GM12874 (cell line): ENCODE results near the gene GRIP1.

Experiments used
- TF ChIP-seq, protein P1 (sequence below): IDR thresholded peaks from 2 replicates; pipeline ENCODE4 v1.5.1; 2011; ENCODE audit warnings: low read depth, mild to moderate bottlenecking, control low read depth, low read length, moderate library complexity; ENCODE audit not compliant: insufficient read depth

The GRIP1 gene

DNA sequence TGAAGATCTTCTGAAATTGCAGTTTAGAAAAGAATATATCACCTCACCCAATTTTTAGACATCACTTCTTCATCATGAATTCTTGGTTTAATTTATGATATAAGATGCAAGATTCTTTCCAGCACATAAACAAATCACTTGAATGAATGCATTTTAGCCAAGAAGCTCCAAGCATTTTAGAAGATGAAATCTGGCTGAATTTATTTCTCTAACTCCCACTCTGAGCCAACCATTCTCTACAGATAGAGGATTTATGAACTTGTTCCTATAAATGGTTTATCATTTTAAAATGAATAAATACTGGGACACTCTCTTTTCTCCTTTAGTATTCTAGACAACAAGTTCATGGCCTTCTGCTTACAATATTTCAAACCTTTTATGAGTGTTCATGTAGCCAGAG lies 71.7 kb downstream of the GRIP1 start:
- TF ChIP-seq, protein P1, sequence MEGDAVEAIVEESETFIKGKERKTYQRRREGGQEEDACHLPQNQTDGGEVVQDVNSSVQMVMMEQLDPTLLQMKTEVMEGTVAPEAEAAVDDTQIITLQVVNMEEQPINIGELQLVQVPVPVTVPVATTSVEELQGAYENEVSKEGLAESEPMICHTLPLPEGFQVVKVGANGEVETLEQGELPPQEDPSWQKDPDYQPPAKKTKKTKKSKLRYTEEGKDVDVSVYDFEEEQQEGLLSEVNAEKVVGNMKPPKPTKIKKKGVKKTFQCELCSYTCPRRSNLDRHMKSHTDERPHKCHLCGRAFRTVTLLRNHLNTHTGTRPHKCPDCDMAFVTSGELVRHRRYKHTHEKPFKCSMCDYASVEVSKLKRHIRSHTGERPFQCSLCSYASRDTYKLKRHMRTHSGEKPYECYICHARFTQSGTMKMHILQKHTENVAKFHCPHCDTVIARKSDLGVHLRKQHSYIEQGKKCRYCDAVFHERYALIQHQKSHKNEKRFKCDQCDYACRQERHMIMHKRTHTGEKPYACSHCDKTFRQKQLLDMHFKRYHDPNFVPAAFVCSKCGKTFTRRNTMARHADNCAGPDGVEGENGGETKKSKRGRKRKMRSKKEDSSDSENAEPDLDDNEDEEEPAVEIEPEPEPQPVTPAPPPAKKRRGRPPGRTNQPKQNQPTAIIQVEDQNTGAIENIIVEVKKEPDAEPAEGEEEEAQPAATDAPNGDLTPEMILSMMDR = no peak

DNA sequence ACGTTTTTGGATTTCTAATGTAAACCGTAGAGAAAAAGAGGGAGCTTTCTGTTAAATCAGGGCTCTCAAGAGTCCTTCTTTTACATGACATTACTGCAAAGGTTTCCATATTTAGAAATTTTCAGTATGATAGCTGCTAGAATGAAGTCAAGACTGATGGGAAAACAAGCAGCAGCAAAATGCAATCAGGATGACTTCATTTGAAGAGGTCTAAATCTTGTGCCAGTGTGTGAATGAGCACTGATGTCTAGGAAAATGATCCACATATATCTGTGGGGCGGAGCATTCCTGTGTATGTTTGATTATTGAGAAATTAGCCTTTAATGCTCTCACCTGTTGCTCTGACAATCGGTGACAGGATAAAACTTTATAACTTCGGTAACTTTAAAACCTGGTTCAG lies 73.6 kb downstream of the GRIP1 start:
- TF ChIP-seq, protein P1 = no peak

DNA sequence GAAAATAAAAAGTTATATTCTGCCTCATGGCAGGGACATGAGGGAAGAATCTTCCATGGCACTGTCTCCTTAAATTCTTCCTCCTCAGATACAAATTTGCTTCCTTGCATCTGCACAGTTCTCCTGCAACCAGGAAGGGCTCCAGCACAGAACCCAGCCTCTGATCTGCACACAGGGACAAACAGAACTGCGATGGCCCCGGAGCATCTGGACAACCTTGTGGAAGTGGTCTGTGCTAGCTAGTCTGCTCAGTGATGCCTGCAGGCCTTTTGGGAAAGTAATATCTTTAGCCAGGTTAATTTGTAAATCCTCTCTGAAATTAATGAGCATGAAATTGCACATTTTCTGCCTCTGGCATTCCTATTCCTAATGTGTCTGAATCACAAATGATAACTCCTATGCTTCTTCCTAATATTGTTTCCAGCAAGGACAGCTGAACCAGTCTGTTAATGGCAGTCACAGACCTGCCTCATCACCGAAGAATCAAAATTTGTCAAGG lies 74.8 kb downstream of the GRIP1 start:
- TF ChIP-seq, protein P1 = no peak

DNA sequence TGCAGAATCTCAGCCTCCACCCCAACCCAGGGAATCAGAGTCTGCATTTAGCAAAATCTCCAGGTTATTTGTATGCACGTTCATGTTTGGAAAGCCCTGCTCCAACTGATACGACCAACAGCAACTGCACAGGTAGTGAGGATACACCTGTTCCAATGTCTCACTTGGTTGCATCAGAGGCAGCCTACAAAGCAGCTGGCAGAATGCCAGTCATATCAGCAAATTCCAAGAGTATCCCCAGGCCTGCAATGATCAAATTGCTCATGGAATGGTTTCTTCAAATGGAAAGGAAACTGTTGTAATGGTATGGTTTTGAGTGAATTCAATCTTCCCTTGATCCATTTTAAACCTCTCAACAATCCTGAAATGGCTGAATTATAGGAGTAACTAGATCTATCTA lies 75.4 kb downstream of the GRIP1 start:
- TF ChIP-seq, protein P1 = no peak

DNA sequence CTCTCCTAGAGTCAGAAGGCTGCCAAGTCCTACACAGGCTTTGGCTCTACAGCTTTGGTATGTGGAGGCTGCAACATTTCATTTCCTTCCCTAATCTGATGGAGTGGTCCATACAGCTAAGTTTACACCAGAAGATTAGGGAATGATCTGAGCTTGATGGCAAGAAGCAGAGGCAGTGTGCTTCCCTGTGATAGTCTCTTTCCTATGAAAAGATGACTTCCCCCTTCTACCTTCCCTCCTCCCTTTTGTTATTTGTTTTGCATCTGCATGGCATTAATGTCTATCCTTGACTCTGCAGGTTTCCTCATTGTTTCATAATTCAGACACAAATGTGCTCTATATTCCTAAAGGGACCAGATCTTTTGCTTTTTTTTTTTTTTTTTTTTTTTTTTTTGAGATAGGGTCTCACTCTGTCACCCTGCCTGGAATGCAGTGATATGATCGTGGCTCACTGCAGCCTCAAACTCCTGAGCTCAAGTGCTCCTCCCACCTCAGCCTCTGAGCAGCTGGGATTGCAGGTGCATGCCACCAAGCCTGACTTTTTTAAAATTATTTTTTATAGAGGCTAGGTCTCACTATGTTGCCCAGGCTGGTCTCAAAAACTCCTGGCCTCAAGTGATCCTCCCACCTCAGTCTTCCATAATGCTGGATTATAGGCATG lies 76.3 kb downstream of the GRIP1 start:
- TF ChIP-seq, protein P1 = no peak

DNA sequence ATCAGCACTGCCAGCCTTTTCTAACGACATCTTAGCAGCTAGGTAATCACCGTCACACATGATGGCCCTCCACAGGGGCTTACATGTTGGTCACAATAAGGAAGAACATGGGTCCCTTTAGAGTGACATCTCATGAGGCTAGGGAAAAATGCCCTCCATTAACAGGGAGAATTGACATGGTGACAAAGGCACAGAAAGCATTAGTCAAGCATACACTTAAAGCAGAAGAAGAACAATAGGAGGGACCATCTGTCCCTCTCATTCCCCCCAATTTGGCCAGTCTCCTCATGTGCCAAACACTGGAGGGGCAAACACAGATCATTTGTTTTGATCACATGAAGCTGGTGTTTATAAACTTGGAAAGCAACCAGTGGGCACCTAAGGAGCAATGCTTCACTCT lies 78.0 kb downstream of the GRIP1 start:
- TF ChIP-seq, protein P1 = no peak

DNA sequence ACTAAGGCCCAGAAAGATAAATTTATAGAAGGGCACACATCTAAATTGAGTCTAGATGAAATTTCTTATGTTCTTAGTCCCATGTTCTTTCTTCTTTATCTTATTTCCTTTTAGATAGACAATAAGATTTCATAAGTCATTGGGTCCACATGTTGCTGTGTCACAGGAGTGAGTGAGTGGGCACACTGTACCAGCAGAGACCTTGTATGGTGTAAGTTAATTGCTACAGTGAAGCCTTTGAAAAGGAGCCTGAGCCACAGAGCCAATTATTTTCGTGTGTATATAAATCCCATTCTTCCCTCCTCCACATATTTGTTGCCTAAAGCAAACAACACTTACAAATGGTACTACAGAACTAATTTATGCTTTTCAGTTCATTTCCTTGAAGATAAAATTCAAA lies 79.1 kb downstream of the GRIP1 start:
- TF ChIP-seq, protein P1 = no peak

DNA sequence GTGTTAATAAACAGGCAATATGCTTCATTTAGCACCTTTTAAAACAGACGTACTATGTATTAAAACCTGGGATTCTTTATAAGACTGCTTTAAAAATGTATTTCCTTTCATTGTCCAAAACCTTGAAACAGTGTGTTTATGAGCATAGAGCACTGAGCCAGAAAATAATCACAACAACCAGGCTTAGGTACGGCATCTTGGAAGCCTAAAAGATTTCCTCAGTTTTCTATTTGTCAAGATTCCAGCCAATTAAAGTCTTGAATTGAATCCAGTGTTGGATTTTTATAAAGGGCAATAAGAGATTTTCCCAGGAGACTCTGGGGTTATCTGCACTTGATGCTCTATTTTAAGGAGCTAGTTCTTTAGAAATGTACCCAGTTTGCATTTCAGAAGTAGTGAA lies 80.3 kb downstream of the GRIP1 start:
- TF ChIP-seq, protein P1 = no peak
